ENCODE data around the gene ATRN.

DNA sequence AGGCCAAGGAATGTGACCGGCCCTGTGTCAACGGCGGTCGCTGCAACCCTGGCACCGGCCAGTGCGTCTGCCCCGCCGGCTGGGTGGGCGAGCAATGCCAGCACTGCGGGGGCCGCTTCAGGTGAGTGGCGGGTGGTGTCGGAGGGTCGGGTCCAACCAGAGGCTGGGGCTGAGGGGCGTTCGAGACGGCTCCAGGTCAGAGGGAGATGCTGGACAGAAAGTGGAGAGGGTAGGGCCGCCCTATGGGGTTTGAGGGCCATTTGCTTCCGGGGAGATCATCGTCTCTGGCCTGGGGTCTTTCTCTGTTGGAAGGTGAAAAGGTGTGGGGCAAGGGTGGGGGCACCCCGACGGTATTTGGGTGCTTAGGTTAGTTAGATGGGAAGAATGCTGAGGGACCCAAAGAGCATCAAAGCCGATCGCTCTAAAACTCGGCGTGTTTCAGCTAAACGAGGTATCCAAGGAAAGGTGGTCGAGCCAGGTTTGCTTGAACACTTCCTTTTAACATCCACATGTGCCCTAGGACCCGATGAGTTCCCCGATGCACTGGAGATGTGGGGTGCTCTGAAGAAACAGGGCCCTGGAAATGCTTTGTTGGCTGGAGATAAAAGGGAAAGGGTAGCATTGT, 691 bp downstream of the ATRN start:
- TF ChIP-seq, protein P1, sequence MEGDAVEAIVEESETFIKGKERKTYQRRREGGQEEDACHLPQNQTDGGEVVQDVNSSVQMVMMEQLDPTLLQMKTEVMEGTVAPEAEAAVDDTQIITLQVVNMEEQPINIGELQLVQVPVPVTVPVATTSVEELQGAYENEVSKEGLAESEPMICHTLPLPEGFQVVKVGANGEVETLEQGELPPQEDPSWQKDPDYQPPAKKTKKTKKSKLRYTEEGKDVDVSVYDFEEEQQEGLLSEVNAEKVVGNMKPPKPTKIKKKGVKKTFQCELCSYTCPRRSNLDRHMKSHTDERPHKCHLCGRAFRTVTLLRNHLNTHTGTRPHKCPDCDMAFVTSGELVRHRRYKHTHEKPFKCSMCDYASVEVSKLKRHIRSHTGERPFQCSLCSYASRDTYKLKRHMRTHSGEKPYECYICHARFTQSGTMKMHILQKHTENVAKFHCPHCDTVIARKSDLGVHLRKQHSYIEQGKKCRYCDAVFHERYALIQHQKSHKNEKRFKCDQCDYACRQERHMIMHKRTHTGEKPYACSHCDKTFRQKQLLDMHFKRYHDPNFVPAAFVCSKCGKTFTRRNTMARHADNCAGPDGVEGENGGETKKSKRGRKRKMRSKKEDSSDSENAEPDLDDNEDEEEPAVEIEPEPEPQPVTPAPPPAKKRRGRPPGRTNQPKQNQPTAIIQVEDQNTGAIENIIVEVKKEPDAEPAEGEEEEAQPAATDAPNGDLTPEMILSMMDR (IDR thresholded peaks at IDR 0.05) = no peak
- TF ChIP-seq TCF7 (CRISPR knock-in tag; IDR thresholded peaks at IDR 0.05; ENCODE audit: low read depth) (no peak), CREB1 (CRISPR knock-in tag; IDR thresholded peaks at IDR 0.05) (no peak)
